Endothelial cell (in vitro differentiated cells): Measurements from ENCODE around the gene PPM1M. TPM values are rescaled to one million over a fixed set of nuclear protein-coding genes. Genes with fewer than 3 reads are reported as not detected.

ENCODE experiments used
- DNase-seq: peaks from one replicate; pipeline ENCODE4 v3.0.0; 2021; ENCODE audit warnings: low spot score
- H3K27ac Mint-ChIP-seq: one replicate; pipeline ENCODE4 v1.8.0; 2021; ENCODE audit warnings: mixed read lengths, inconsistent platforms; ENCODE audit not compliant: unreplicated experiment
- H3K27me3 Mint-ChIP-seq: one replicate; pipeline ENCODE4 v1.8.0; 2021; ENCODE audit warnings: mild to moderate bottlenecking, moderate library complexity, mixed read lengths, inconsistent platforms; ENCODE audit not compliant: unreplicated experiment
- H3K36me3 Mint-ChIP-seq: one replicate; pipeline ENCODE4 v1.8.0; 2021; ENCODE audit warnings: mild to moderate bottlenecking, low read depth, mixed read lengths, inconsistent platforms; ENCODE audit not compliant: unreplicated experiment
- H3K4me1 Mint-ChIP-seq: one replicate; pipeline ENCODE4 v1.8.0; 2021; ENCODE audit warnings: mild to moderate bottlenecking, mixed read lengths, inconsistent platforms; ENCODE audit not compliant: unreplicated experiment
- H3K4me3 Mint-ChIP-seq: one replicate; pipeline ENCODE4 v1.8.0; 2021; ENCODE audit warnings: mild to moderate bottlenecking, mixed read lengths, inconsistent platforms; ENCODE audit not compliant: unreplicated experiment
- H3K9me3 Mint-ChIP-seq: one replicate; pipeline ENCODE4 v1.8.0; 2021; ENCODE audit warnings: mixed read lengths, inconsistent platforms; ENCODE audit not compliant: unreplicated experiment
- CTCF ChIP-seq: fragments of 200-600 bp; sonication (generic); IDR thresholded peaks from one replicate; pipeline ENCODE4 v1.5.0; 2021; ENCODE audit warnings: antibody characterized with exemption; ENCODE audit not compliant: unreplicated experiment
- total RNA-seq: library from RNA; stranded (reverse); fragmentation: NEBNext Ultra II Directional; extraction: Animal tissue kit (Norgen Biotek cat#: 25700); gene quantifications from one replicate; pipeline ENCODE4 v1.2.1, GENCODE V29; 2021; ENCODE audit not compliant: unreplicated experiment

The PPM1M gene
- total RNA-seq, 1 donor from 2014 or later: 15.0 TPM

- TF ChIP-seq CTCF: no peak
- no peak overlapping the region for H3K4me3 Mint-ChIP-seq
- H3K9me3 Mint-ChIP-seq: no peaks in the 10 kb centered on the region
- H3K4me1 Mint-ChIP-seq: no peaks in the 10 kb centered on the region
- no peak for DNase-seq
- H3K27me3 Mint-ChIP-seq: peaks cover 10% of the 10 kb centered on the region
- peaks cover 15% of the 10 kb centered on the region for H3K36me3 Mint-ChIP-seq
- H3K27ac Mint-ChIP-seq: no peak overlapping the region
Observed at GRCh38 chr3:52230889-52231499, 14.6 kb upstream of the PPM1M start.

DNA sequence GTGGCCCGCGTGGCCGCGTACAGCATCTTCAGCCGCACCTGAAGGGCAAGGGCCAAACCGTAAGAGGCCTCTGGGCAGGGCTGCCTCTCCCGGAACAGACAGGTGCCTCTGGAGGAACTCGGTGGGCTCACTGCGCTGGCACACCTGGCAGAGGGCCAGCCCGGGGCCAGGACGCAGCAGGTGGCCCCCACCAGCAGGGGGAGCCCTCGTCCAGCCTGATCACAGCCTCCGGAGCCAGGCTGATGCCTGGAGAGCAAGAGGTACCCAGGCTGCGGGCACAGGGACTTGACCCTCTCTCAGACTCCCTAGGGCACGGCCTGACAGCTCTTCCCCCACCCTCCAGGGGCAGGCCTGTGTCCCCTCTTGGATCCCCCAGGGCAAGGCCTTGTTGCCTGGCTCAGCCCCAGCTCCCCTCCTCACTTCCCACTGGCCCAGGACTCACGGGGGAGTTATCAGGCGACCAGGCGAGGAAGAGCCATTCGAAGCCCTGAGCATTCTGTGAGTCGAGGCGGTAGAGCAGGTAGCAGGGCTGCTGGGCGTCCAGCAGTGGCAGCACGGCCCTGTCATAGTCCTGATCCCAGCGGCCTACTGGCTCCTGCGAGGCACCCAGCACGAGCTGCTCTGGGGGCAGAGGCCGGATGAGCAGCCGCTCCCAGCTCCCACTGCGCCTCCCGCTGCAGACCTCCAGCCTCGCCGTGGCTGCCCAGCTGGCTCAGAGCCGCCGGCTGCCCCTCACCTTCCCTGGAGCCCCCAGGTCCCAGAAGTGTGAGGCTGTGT, 13.9 kb upstream of the PPM1M start:
- Mint-ChIP-seq H3K4me1 (peaks cover 3% of the 10 kb centered on the region), H3K27ac (no peak overlapping the region), H3K9me3 (no peaks in the 10 kb centered on the region), H3K36me3 (peaks cover 11% of the 10 kb centered on the region), H3K27me3 (peaks cover 8% of the 10 kb centered on the region), H3K4me3 (no peak overlapping the region)
- peak; percentile 86 for DNase-seq
- TF ChIP-seq CTCF: peak; percentile 78

DNA sequence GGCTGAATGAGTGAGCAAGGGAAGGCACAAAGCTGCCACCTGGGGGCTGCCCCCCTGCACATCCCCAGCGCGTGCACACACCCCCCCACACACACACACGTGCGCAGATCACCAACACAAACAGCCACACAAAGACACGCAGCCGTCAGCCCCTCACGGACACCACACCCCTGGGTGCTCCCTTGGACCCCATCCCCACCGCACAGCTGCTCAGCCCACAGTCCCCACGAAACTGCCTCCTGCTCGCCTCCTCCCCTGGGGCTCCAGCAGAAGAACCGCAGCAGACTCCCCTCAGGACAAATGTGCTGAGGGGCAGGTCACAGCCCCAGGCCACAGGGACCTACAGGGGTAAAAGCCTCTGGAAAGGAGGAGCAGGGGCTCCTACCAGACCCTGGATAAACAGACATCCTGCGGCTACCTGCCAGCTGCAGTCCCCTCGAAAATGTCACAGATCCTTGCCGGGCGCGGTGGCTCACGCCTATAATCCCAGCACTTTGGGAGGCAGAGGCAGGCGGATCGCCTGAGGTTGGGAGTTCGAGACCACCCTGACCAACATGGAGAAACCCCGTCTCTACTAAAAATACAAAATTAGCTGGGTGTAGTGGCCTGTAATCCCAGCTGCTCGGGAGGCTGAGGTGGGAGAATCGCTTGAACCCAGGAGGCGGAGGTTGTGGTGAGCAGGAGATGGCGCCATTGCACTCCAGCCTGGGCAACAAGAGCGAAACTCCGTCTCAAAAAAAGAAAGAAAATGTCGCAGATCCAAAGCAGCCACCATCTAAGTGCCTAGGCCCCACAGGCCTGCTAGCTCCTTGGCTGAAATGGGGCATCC, 13.1 kb upstream of the PPM1M start:
- no peak for DNase-seq
- Mint-ChIP-seq H3K27me3 (peaks cover 6% of the 10 kb centered on the region), H3K4me1 (peaks cover 3% of the 10 kb centered on the region), H3K4me3 (no peak overlapping the region), H3K36me3 (peaks cover 8% of the 10 kb centered on the region), H3K9me3 (no peaks in the 10 kb centered on the region), H3K27ac (no peak overlapping the region)
- no peak for TF ChIP-seq CTCF

- Mint-ChIP-seq H3K27me3 (peaks cover 6% of the 10 kb centered on the region), H3K4me1 (peaks cover 8% of the 10 kb centered on the region), H3K9me3 (no peaks in the 10 kb centered on the region), H3K36me3 (peaks cover 5% of the 10 kb centered on the region), H3K27ac (no peak overlapping the region), H3K4me3 (no peak overlapping the region)
- TF ChIP-seq CTCF: no peak
- no peak for DNase-seq
Observed at GRCh38 chr3:52233108-52233591, 12.4 kb upstream of the PPM1M start.
